Endothelial cell (in vitro differentiated cells): ENCODE results near the gene RORB. TPM values are rescaled to one million over a fixed set of nuclear protein-coding genes. Genes with fewer than 3 reads are reported as not detected.
A peak's percentile ranks its signal among the peaks of the same experiment; 100 is the strongest.

Experiments
- DNase-seq: peaks from one replicate; pipeline ENCODE4 v3.0.0; 2021; ENCODE audit warnings: low spot score
- H3K27ac Mint-ChIP-seq: one replicate; pipeline ENCODE4 v1.8.0; 2021; ENCODE audit warnings: mixed read lengths, inconsistent platforms; ENCODE audit not compliant: unreplicated experiment
- H3K27me3 Mint-ChIP-seq: one replicate; pipeline ENCODE4 v1.8.0; 2021; ENCODE audit warnings: mild to moderate bottlenecking, moderate library complexity, mixed read lengths, inconsistent platforms; ENCODE audit not compliant: unreplicated experiment
- H3K36me3 Mint-ChIP-seq: one replicate; pipeline ENCODE4 v1.8.0; 2021; ENCODE audit warnings: mild to moderate bottlenecking, low read depth, mixed read lengths, inconsistent platforms; ENCODE audit not compliant: unreplicated experiment
- H3K4me1 Mint-ChIP-seq: one replicate; pipeline ENCODE4 v1.8.0; 2021; ENCODE audit warnings: mild to moderate bottlenecking, mixed read lengths, inconsistent platforms; ENCODE audit not compliant: unreplicated experiment
- H3K4me3 Mint-ChIP-seq: one replicate; pipeline ENCODE4 v1.8.0; 2021; ENCODE audit warnings: mild to moderate bottlenecking, mixed read lengths, inconsistent platforms; ENCODE audit not compliant: unreplicated experiment
- H3K9me3 Mint-ChIP-seq: one replicate; pipeline ENCODE4 v1.8.0; 2021; ENCODE audit warnings: mixed read lengths, inconsistent platforms; ENCODE audit not compliant: unreplicated experiment
- CTCF ChIP-seq: fragments of 200-600 bp; sonication (generic); IDR thresholded peaks from one replicate; pipeline ENCODE4 v1.5.0; 2021; ENCODE audit warnings: antibody characterized with exemption; ENCODE audit not compliant: unreplicated experiment
- total RNA-seq: library from RNA; stranded (reverse); fragmentation: NEBNext Ultra II Directional; extraction: Animal tissue kit (Norgen Biotek cat#: 25700); gene quantifications from one replicate; pipeline ENCODE4 v1.2.1, GENCODE V29; 2021; ENCODE audit not compliant: unreplicated experiment

Gene RORB
- total RNA-seq, 1 donor from 2014 or later: 0.51 TPM

- no peak for DNase-seq
- Mint-ChIP-seq H3K4me1 (no peaks in the 10 kb centered on the region), H3K27me3 (no peaks in the 10 kb centered on the region), H3K9me3 (no peaks in the 10 kb centered on the region), H3K27ac (no peak overlapping the region), H3K4me3 (no peak overlapping the region), H3K36me3 (no peaks in the 10 kb centered on the region)
- TF ChIP-seq CTCF: no peak
These were observed 142.0 kb downstream of the RORB start for GRCh38 chr9:74639112-74639511.

- TF ChIP-seq CTCF: no peak
- Mint-ChIP-seq H3K27me3 (no peaks in the 10 kb centered on the region), H3K4me1 (no peaks in the 10 kb centered on the region), H3K27ac (no peak overlapping the region), H3K9me3 (no peaks in the 10 kb centered on the region), H3K4me3 (no peak overlapping the region), H3K36me3 (no peaks in the 10 kb centered on the region)
- DNase-seq: no peak
These were observed 145.2 kb downstream of the RORB start for GRCh38 chr9:74642376-74642775.

GRCh38 chr9:74643303-74643923 lies 146.3 kb downstream of the RORB start:
- TF ChIP-seq CTCF: no peak
- no peaks in the 10 kb centered on the region for H3K9me3 Mint-ChIP-seq
- H3K36me3 Mint-ChIP-seq: no peaks in the 10 kb centered on the region
- no peak for DNase-seq
- H3K4me3 Mint-ChIP-seq: no peak overlapping the region
- H3K4me1 Mint-ChIP-seq: no peaks in the 10 kb centered on the region
- H3K27ac Mint-ChIP-seq: no peak overlapping the region
- H3K27me3 Mint-ChIP-seq: no peaks in the 10 kb centered on the region

- no peaks in the 10 kb centered on the region for H3K4me1 Mint-ChIP-seq
- H3K27ac Mint-ChIP-seq: no peak overlapping the region
- H3K36me3 Mint-ChIP-seq: no peaks in the 10 kb centered on the region
- TF ChIP-seq CTCF: no peak
- no peak overlapping the region for H3K4me3 Mint-ChIP-seq
- no peaks in the 10 kb centered on the region for H3K9me3 Mint-ChIP-seq
- DNase-seq: no peak
- no peaks in the 10 kb centered on the region for H3K27me3 Mint-ChIP-seq
These were observed 146.9 kb downstream of the RORB start for GRCh38 chr9:74644023-74644422.

GRCh38 chr9:74645007-74645639 lies 148.0 kb downstream of the RORB start:
- TF ChIP-seq CTCF: peak; percentile 57
- Mint-ChIP-seq H3K36me3 (no peaks in the 10 kb centered on the region), H3K27me3 (no peaks in the 10 kb centered on the region), H3K27ac (no peak overlapping the region), H3K4me1 (no peaks in the 10 kb centered on the region), H3K4me3 (no peak overlapping the region), H3K9me3 (no peaks in the 10 kb centered on the region)
- peak; percentile 18 for DNase-seq
